Natural killer cell (primary cell): ENCODE results near the gene RASSF4. TPM values are rescaled to one million over a fixed set of nuclear protein-coding genes. Genes with fewer than 3 reads are reported as not detected.

Source experiments
- ATAC-seq, 3 donors: fragments of 150-1000 bp in 2 of 3; fragments of 200-7000 bp in 1 of 3; cut with Tn5 transposase; 1 replicate in 1 of 3; 2 replicates in 2 of 3; pipeline ENCODE4 v1.10.0; 2021; ENCODE audit warnings: mild to moderate bottlenecking in 2 of 3, moderate library complexity in 2 of 3
- DNase-seq, 2 donors: peaks; one replicate each; pipeline versions ENCODE4 v3.0.0 to v3.0.0-alpha.2; 2013 to 2021; ENCODE audit warnings: mixed read lengths in 1 of 2
- H3K27ac ChIP-seq: one replicate; pipeline ENCODE4 v1.5.1; 2013; ENCODE audit warnings: mild to moderate bottlenecking, low read length
- H3K27me3 ChIP-seq: one replicate; pipeline ENCODE4 v1.6.1; 2013; ENCODE audit warnings: low read length; ENCODE audit not compliant: control insufficient read depth, insufficient read depth
- H3K36me3 ChIP-seq: one replicate; pipeline ENCODE4 v1.6.1; 2013; ENCODE audit warnings: low read length; ENCODE audit not compliant: control insufficient read depth, insufficient read depth
- H3K4me1 ChIP-seq: one replicate; pipeline ENCODE4 v1.6.1; 2013; ENCODE audit warnings: low read length; ENCODE audit not compliant: control insufficient read depth, insufficient read depth
- H3K4me3 ChIP-seq: one replicate; pipeline ENCODE4 v1.5.1; 2013; ENCODE audit warnings: low read length
- H3K9me3 ChIP-seq: one replicate; pipeline ENCODE4 v1.6.1; 2013; ENCODE audit warnings: low read length; ENCODE audit not compliant: control insufficient read depth, insufficient read depth
- H3K27ac Mint-ChIP-seq, 2 donors: one replicate each; pipeline ENCODE4 v1.8.0; 2022; ENCODE audit warnings: mild to moderate bottlenecking in 2 of 2, mixed read lengths in 2 of 2, moderate library complexity in 1 of 2
- H3K27me3 Mint-ChIP-seq, 2 donors: one replicate each; pipeline ENCODE4 v1.8.0; 2022; ENCODE audit warnings: low read depth in 2 of 2, mixed read lengths in 2 of 2
- H3K36me3 Mint-ChIP-seq: one replicate; pipeline ENCODE4 v1.8.0; 2022; ENCODE audit warnings: mixed read lengths
- H3K4me1 Mint-ChIP-seq, 2 donors: one replicate each; pipeline ENCODE4 v1.8.0; 2022; ENCODE audit warnings: mixed read lengths in 2 of 2
- H3K4me3 Mint-ChIP-seq: one replicate; pipeline ENCODE4 v1.8.0; 2022; ENCODE audit warnings: mild to moderate bottlenecking, moderate library complexity, mixed read lengths
- H3K9me3 Mint-ChIP-seq, 2 donors: one replicate each; pipeline ENCODE4 v1.8.0; 2022; ENCODE audit warnings: mixed read lengths in 2 of 2
- WGBS: methylation state at CpG from one replicate; pipeline ENCODE4 v1.1.7; 2013; ENCODE audit warnings: missing lambda C conversion rate; ENCODE audit not compliant: insufficient coverage; 5-methylcytosine and 5-hydroxymethylcytosine counted together
- intact Hi-C: fragments of 100-400 bp; cut with micrococcal nuclease; formaldehyde crosslinking; loops from one replicate; pipeline ENCODE4 v1.14.2; 2022
- total RNA-seq, 4 donors: library from RNA; stranded (reverse); fragments of 120-200 nt in 1 of 4; gene quantifications; one replicate each; pipeline versions ENCODE4 v1.2.3 to v1.2.4, GENCODE V29; 2013 to 2022
- TF ChIP-seq, protein P1 (sequence below): fragments of 200-600 bp; IDR thresholded peaks from one replicate; pipeline ENCODE4 v1.8.0; 2022; ENCODE audit warnings: antibody characterized with exemption

RASSF4 gene
- total RNA-seq, 3 donors from 2014 or later (not counting 1 experiment from before 2014, with no cell fraction given), result 99.8 to 116 (median 104) TPM

DNA sequence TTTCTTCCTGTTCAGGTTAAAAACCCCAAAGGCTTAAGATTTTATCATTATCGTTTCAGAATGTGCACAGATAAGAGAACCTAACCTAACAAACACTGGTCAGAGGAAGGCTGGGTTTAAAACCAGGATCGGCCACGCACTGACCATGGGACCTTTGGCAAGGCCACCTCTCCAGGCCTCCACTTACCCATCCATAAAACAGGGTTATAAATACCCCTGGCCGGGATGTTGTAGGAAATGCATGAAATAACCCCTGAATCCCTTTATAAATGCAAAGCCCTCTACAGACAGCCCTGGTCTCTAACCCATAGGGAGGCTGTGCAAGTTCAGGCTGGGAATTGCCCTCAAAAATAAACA lies 18.6 kb downstream of the RASSF4 start:
- no peak overlapping the region for H3K27ac ChIP-seq
- no peak overlapping the region for H3K4me3 Mint-ChIP-seq
- H3K9me3 Mint-ChIP-seq, result no peaks in the 10 kb centered on the region
- no peaks in the 10 kb centered on the region for H3K9me3 ChIP-seq
- no peak overlapping the region for H3K4me3 ChIP-seq
- TF ChIP-seq, protein P1, sequence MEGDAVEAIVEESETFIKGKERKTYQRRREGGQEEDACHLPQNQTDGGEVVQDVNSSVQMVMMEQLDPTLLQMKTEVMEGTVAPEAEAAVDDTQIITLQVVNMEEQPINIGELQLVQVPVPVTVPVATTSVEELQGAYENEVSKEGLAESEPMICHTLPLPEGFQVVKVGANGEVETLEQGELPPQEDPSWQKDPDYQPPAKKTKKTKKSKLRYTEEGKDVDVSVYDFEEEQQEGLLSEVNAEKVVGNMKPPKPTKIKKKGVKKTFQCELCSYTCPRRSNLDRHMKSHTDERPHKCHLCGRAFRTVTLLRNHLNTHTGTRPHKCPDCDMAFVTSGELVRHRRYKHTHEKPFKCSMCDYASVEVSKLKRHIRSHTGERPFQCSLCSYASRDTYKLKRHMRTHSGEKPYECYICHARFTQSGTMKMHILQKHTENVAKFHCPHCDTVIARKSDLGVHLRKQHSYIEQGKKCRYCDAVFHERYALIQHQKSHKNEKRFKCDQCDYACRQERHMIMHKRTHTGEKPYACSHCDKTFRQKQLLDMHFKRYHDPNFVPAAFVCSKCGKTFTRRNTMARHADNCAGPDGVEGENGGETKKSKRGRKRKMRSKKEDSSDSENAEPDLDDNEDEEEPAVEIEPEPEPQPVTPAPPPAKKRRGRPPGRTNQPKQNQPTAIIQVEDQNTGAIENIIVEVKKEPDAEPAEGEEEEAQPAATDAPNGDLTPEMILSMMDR, result no peak
- DNase-seq, result no peak
- H3K27me3 ChIP-seq, result no peaks in the 10 kb centered on the region
- intact Hi-C loops, result no loop called here
- H3K36me3 Mint-ChIP-seq, result no peaks in the 10 kb centered on the region
- no peak for ATAC-seq
- WGBS, result 34% methylated on average over 4 of the region's 4 CpGs
- peaks cover 20 to 21% of the 10 kb centered on the region in 2 donors for H3K4me1 Mint-ChIP-seq
- no peaks in the 10 kb centered on the region for H3K36me3 ChIP-seq
- H3K27ac Mint-ChIP-seq, result no peak overlapping the region
- H3K27me3 Mint-ChIP-seq, result no peaks in the 10 kb centered on the region
- H3K4me1 ChIP-seq, result peaks cover 20% of the 10 kb centered on the region

DNA sequence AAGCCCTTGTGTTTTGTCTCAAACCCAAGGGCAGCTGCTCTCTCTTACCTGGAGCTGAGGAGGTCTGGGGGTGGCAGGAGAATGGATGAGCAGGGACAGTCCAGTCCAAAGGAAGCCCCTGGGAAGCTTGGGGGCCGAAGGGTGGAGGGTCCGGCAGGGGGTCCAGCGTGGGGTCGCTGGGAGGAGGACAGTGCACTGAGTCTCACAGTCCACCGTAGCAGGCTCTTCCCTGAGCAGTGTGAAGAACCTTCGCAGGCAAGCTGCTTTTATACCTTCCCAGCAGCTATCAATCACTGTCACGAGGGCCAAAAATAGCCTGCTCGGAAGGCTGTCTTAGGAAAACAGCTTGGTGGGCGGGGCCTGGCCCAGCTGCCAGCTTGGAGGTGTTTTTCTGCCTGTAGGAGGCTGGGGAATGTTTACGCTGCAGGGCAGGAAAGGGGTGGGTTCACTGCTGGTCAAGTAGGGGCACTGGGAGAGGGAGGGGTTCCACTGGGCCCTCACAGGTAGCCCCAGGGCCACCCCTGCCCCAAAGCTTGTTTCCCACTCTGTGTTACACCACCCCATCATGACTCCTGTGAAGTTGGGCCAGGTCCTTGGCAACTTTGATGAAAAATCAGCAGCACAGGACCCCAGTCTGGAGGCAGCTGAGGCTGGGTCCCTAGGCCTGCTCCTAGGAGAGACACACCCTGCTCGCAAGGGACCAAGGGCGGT lies 19.1 kb downstream of the RASSF4 start, which contains the start of gene DEPP1:
Gene DEPP1 (minus strand): TSS at position 240 of the 711 bp plus-strand sequence. CDS start 779 bp downstream, outside the sequence.
- H3K4me3 Mint-ChIP-seq, result no peak within 1 kb of the TSS
- H3K27ac ChIP-seq, result no peak within 1 kb of the TSS

DNA sequence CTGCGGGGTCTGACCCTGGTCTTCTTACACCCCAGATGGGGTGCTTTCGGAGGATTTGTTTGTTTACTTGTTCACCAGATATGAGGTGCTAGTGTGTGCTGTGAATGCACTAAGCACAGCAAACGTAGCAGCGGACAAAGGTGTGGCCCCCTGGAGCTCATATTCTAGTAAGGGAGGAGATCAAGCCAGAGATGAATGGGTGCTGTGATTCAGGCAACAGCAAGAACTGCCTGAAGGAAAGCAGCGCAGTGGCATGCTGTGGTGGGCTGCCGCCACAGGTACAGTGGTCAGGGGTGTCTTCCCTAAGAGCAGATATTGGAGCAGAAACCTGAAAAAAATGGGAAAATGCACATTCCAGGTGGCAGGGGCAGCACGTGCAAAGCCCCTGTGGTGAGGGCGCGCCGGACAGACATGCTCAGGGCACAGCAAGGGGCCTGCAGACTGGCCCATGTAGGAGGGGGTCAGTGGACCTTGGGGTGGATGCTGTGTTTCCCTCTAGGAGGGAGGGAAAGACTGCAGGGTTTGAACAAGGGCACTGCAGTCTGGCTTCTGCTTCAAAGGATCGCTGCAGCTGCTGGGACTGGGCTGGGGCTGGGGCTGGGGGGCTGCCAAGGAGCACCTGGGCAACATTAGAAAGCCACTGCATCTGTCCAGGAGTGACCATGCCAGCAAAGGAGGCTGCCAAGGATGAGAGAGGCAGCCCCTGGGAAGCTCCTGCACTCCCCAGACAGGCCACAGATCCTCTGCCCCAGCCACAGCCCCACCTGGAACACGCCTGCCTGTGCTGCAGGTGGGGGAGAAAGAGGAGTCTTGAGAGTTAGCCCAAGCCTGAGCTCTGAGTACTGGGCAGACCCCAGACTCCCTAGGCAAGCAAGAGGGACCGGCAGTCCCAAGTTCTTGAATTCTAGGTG lies 19.9 kb downstream of the RASSF4 start:
- Histone ChIP-seq H3K4me3 (no peak overlapping the region), H3K27ac (no peak overlapping the region), H3K9me3 (no peaks in the 10 kb centered on the region), H3K4me1 (peaks cover 7% of the 10 kb centered on the region), H3K36me3 (peaks cover 7% of the 10 kb centered on the region), H3K27me3 (no peaks in the 10 kb centered on the region)
- no peak overlapping the region for H3K27ac Mint-ChIP-seq
- TF ChIP-seq, protein P1, result no peak
- no peaks in the 10 kb centered on the region for H3K27me3 Mint-ChIP-seq
- H3K4me1 Mint-ChIP-seq, result peaks cover 7 to 8% of the 10 kb centered on the region in 2 donors
- DNase-seq (no peak), ATAC-seq (no peak)
- H3K4me3 Mint-ChIP-seq, result no peak overlapping the region
- WGBS, result 94% methylated on average over 13 of the region's 13 CpGs
- H3K36me3 Mint-ChIP-seq, result no peaks in the 10 kb centered on the region
- H3K9me3 Mint-ChIP-seq, result no peaks in the 10 kb centered on the region
- intact Hi-C loops, result no loop called here

More for the DNA sequence above, 19.1 kb downstream of the RASSF4 start, which contains the start of gene DEPP1:
- Mint-ChIP-seq H3K4me1 (peaks cover 15 to 16% of the 10 kb centered on the region in 2 donors), H3K27me3 (no peaks in the 10 kb centered on the region), H3K36me3 (no peaks in the 10 kb centered on the region), H3K27ac (no peak within 1 kb of the TSS), H3K9me3 (no peaks in the 10 kb centered on the region)
- no peaks in the 10 kb centered on the region for H3K27me3 ChIP-seq
- H3K36me3 ChIP-seq, result no peaks in the 10 kb centered on the region
- H3K4me3 ChIP-seq, result no peak within 1 kb of the TSS
- TF ChIP-seq, protein P1, result no peak
- H3K4me1 ChIP-seq, result peaks cover 15% of the 10 kb centered on the region
- H3K9me3 ChIP-seq, result no peaks in the 10 kb centered on the region
- ATAC-seq, result no peak
- peak in 1 of 2 donors; percentile 26 for DNase-seq
- WGBS, result 42% methylated on average over 12 of the region's 12 CpGs
- intact Hi-C loops, result no loop called here
